Measurements from ENCODE around the gene GRP.

GRCh38 chr18:59207506-59207905, 12.5 kb upstream of the GRP start:
- TF ChIP-seq POLR2AphosphoS5 (IDR thresholded peaks at IDR 0.05; ENCODE audit: low read depth, low read length) (no peak), TAF1 (IDR thresholded peaks at IDR 0.05; ENCODE audit: borderline replicate concordance, insufficient read depth, low read length) (no peak)
- TF ChIP-seq, protein P1, sequence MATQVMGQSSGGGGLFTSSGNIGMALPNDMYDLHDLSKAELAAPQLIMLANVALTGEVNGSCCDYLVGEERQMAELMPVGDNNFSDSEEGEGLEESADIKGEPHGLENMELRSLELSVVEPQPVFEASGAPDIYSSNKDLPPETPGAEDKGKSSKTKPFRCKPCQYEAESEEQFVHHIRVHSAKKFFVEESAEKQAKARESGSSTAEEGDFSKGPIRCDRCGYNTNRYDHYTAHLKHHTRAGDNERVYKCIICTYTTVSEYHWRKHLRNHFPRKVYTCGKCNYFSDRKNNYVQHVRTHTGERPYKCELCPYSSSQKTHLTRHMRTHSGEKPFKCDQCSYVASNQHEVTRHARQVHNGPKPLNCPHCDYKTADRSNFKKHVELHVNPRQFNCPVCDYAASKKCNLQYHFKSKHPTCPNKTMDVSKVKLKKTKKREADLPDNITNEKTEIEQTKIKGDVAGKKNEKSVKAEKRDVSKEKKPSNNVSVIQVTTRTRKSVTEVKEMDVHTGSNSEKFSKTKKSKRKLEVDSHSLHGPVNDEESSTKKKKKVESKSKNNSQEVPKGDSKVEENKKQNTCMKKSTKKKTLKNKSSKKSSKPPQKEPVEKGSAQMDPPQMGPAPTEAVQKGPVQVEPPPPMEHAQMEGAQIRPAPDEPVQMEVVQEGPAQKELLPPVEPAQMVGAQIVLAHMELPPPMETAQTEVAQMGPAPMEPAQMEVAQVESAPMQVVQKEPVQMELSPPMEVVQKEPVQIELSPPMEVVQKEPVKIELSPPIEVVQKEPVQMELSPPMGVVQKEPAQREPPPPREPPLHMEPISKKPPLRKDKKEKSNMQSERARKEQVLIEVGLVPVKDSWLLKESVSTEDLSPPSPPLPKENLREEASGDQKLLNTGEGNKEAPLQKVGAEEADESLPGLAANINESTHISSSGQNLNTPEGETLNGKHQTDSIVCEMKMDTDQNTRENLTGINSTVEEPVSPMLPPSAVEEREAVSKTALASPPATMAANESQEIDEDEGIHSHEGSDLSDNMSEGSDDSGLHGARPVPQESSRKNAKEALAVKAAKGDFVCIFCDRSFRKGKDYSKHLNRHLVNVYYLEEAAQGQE (IDR thresholded peaks at IDR 0.05; ENCODE audit: insufficient read depth in 1 of 2, low read depth in 2 of 2, low read length in 2 of 2): no peak

All from PFSK-1 (cell line).